GM06990 (cell line): Measurements from ENCODE around the gene SRRM1.
"Not testable (repeated sequence)": the region's sequence is repeated elsewhere in the genome, so short reads cannot be mapped to it uniquely, and the experiment has no call there.

Source experiments
- DNase-seq: peaks from one replicate; pipeline ENCODE4 v3.0.0-alpha.2; 2011; ENCODE audit not compliant: insufficient read length; ENCODE audit errors: extremely low read depth
- H3K27me3 ChIP-seq: replicated peaks from 2 replicates; pipeline ENCODE4 v1.6.0; 2011; ENCODE audit warnings: low read length; ENCODE audit not compliant: control insufficient read depth, insufficient read depth
- H3K36me3 ChIP-seq: 2 replicates; pipeline ENCODE4 v1.5.1; 2011; ENCODE audit warnings: low read length; ENCODE audit not compliant: control insufficient read depth, insufficient read depth
- H3K4me3 ChIP-seq: replicated peaks from 2 replicates; pipeline ENCODE4 v1.5.1; 2011; ENCODE audit warnings: low read depth, mild to moderate bottlenecking, control low read depth, low read length
- CTCF ChIP-seq: IDR thresholded peaks from 2 replicates; pipeline ENCODE4 v1.5.1; 2011; ENCODE audit warnings: low read length, control low read depth, mild to moderate bottlenecking, inconsistent platforms; ENCODE audit not compliant: insufficient read depth, poor library complexity, severe bottlenecking

SRRM1 gene

GRCh38 chr1:24659166-24659904, 16.2 kb downstream of the SRRM1 start:
- no peak for TF ChIP-seq CTCF
- no peak overlapping the region for H3K4me3 ChIP-seq
- peaks cover 16% of the 10 kb centered on the region for H3K36me3 ChIP-seq
- no peaks in the 10 kb centered on the region for H3K27me3 ChIP-seq
- DNase-seq = no peak

- peaks cover 12% of the 10 kb centered on the region for H3K36me3 ChIP-seq
- H3K4me3 ChIP-seq = no peak overlapping the region
- no peak for TF ChIP-seq CTCF
- H3K27me3 ChIP-seq = no peaks in the 10 kb centered on the region
- DNase-seq = no peak
Measured at GRCh38 chr1:24659993-24660665, 17.0 kb downstream of the SRRM1 start.

- no peak overlapping the region for H3K4me3 ChIP-seq
- H3K36me3 ChIP-seq = peaks cover 8% of the 10 kb centered on the region
- no peak for TF ChIP-seq CTCF
- H3K27me3 ChIP-seq = no peaks in the 10 kb centered on the region
- DNase-seq = no peak
Measured at GRCh38 chr1:24664507-24665033, 21.5 kb downstream of the SRRM1 start.

- H3K36me3 ChIP-seq = peaks cover 13% of the 10 kb centered on the region
- TF ChIP-seq CTCF = no peak
- no peaks in the 10 kb centered on the region for H3K27me3 ChIP-seq
Measured at GRCh38 chr1:24666794-24667193, 23.7 kb downstream of the SRRM1 start.

GRCh38 chr1:24671372-24671771, 28.3 kb downstream of the SRRM1 start:
- not testable (repeated sequence) for H3K4me3 ChIP-seq, DNase-seq, H3K27me3 ChIP-seq
- H3K36me3 ChIP-seq = peaks cover 13% of the 10 kb centered on the region

More at GRCh38 chr1:24666794-24667193, 23.7 kb downstream of the SRRM1 start:
- no peak for DNase-seq
- no peak overlapping the region for H3K4me3 ChIP-seq

GRCh38 chr1:24672686-24673085, 29.6 kb downstream of the SRRM1 start:
- DNase-seq, H3K27me3 ChIP-seq, H3K4me3 ChIP-seq: not testable (repeated sequence)
- peaks cover 13% of the 10 kb centered on the region for H3K36me3 ChIP-seq
